GM10266 (cell line): ENCODE results near the gene ZBTB34.

Experiments used
- DNase-seq: peaks from one replicate; pipeline ENCODE4 v3.0.0; 2012; ENCODE audit errors: extremely low spot score
- TF ChIP-seq, protein P1 (sequence below): IDR thresholded peaks from 2 replicates; pipeline ENCODE4 v1.5.1; 2012; ENCODE audit warnings: mild to moderate bottlenecking, low read depth; ENCODE audit not compliant: control insufficient read depth, insufficient read depth; ENCODE audit errors: missing control alignments

The ZBTB34 gene

GRCh38 chr9:126842977-126843799 lies 17.3 kb upstream of the ZBTB34 start:
- no peak for DNase-seq

GRCh38 chr9:126844085-126844484 lies 16.4 kb upstream of the ZBTB34 start:
- TF ChIP-seq, protein P1, sequence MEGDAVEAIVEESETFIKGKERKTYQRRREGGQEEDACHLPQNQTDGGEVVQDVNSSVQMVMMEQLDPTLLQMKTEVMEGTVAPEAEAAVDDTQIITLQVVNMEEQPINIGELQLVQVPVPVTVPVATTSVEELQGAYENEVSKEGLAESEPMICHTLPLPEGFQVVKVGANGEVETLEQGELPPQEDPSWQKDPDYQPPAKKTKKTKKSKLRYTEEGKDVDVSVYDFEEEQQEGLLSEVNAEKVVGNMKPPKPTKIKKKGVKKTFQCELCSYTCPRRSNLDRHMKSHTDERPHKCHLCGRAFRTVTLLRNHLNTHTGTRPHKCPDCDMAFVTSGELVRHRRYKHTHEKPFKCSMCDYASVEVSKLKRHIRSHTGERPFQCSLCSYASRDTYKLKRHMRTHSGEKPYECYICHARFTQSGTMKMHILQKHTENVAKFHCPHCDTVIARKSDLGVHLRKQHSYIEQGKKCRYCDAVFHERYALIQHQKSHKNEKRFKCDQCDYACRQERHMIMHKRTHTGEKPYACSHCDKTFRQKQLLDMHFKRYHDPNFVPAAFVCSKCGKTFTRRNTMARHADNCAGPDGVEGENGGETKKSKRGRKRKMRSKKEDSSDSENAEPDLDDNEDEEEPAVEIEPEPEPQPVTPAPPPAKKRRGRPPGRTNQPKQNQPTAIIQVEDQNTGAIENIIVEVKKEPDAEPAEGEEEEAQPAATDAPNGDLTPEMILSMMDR, result no peak
- no peak for DNase-seq

More at GRCh38 chr9:126842977-126843799, 17.3 kb upstream of the ZBTB34 start:
- TF ChIP-seq, protein P1, result no peak

- no peak for DNase-seq
- TF ChIP-seq, protein P1, result no peak
These were observed 13.4 kb upstream of the ZBTB34 start for GRCh38 chr9:126847051-126847450.

GRCh38 chr9:126849591-126850225 lies 10.7 kb upstream of the ZBTB34 start:
- no peak for DNase-seq
- TF ChIP-seq, protein P1, result no peak

DNA sequence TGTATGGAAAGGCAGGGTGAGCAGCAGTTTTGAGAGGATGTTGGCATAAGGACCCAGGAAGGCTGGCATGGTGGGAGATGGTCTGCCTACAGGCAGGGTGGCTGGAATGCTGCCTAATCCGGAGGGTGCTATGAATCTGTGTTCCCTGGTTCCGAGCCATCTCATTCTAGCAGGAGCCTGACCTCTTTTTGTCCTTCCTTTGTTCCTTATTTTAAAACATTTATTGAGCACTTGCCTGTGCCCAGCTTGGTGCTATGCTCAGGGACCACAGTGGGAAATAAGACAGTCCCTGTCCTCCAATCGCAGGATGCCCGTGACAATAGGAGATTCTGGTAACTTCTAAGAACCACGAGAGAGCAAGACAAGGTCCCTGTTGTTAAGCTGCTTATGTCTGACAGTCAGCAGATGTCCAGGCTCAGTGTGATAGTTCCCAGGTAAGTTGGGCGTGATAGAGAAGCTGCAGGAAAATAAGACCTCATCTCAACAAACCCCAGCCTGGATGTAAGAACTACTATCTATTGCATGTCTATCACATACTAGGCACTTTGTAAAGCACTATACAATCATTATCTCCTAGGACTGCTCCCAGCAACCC lies 9.1 kb upstream of the ZBTB34 start:
- no peak for DNase-seq
- TF ChIP-seq, protein P1, result no peak

GRCh38 chr9:126852086-126852688 lies 8.3 kb upstream of the ZBTB34 start:
- TF ChIP-seq, protein P1, result no peak
- DNase-seq, result no peak
